Loucy (cell line): ENCODE data around the gene CATSPER1.
"Not testable (repeated sequence)": the region's sequence is repeated elsewhere in the genome, so short reads cannot be mapped to it uniquely, and the experiment has no call there.

Source experiments
- H2AFZ ChIP-seq: fragments of 200-600 bp; sonication (generic); 2 replicates; pipeline ENCODE4 v1.6.0; 2016; ENCODE audit warnings: antibody characterized with exemption, mild to moderate bottlenecking, low read length, moderate library complexity
- H3F3A ChIP-seq: fragments of 200-600 bp; 2 replicates; pipeline ENCODE4 v1.6.0; 2016; ENCODE audit warnings: antibody characterized with exemption, low read depth, mild to moderate bottlenecking
- H3K27me3 ChIP-seq: fragments of 200-600 bp; sonication (generic); 2 replicates; pipeline ENCODE4 v1.6.1; 2014; ENCODE audit warnings: low read length, mild to moderate bottlenecking; ENCODE audit not compliant: insufficient read depth, poor library complexity, severe bottlenecking
- H3K36me3 ChIP-seq: fragments of 200-600 bp; sonication (generic); 2 replicates; pipeline ENCODE4 v1.6.1; 2016; ENCODE audit warnings: low read length; ENCODE audit not compliant: insufficient read depth
- H3K4me1 ChIP-seq: fragments of 200-600 bp; sonication (generic); 2 replicates; pipeline ENCODE4 v1.5.1; 2014; ENCODE audit warnings: low read length, mild to moderate bottlenecking; ENCODE audit not compliant: insufficient read depth, poor library complexity, severe bottlenecking
- H3K4me2 ChIP-seq: fragments of 200-600 bp; sonication (generic); 2 replicates; pipeline ENCODE4 v1.6.0; 2014; ENCODE audit warnings: antibody characterized with exemption, low read length, low read depth, mild to moderate bottlenecking; ENCODE audit not compliant: poor library complexity, severe bottlenecking
- H3K4me3 ChIP-seq: fragments of 200-600 bp; sonication (generic); 2 replicates; pipeline ENCODE4 v1.5.1; 2014; ENCODE audit warnings: low read length, mild to moderate bottlenecking, mixed read lengths; ENCODE audit not compliant: poor library complexity, severe bottlenecking
- H3K79me2 ChIP-seq: fragments of 200-600 bp; sonication (generic); 2 replicates; pipeline ENCODE4 v1.6.1; 2014; ENCODE audit warnings: low read length; ENCODE audit not compliant: insufficient read depth
- H3K9ac ChIP-seq: fragments of 200-600 bp; sonication (generic); 2 replicates; pipeline ENCODE4 v1.6.0; 2014; ENCODE audit warnings: mild to moderate bottlenecking, low read depth, low read length, moderate library complexity; ENCODE audit not compliant: poor library complexity, severe bottlenecking
- H3K9me2 ChIP-seq: fragments of 200-600 bp; sonication (generic); replicated peaks from 2 replicates; pipeline ENCODE4 v1.6.1; 2016; ENCODE audit warnings: low read depth, low read length, mixed read lengths
- H3K9me3 ChIP-seq: fragments of 200-600 bp; sonication (generic); 2 replicates; pipeline ENCODE4 v1.6.1; 2014; ENCODE audit warnings: mild to moderate bottlenecking, antibody characterized with exemption, low read length, low read depth; ENCODE audit not compliant: insufficient read depth
- H4K20me1 ChIP-seq: fragments of 200-600 bp; sonication (generic); 2 replicates; pipeline ENCODE4 v1.6.0; 2014; ENCODE audit warnings: antibody characterized with exemption, low read length, mild to moderate bottlenecking; ENCODE audit not compliant: insufficient read depth, poor library complexity, severe bottlenecking
- CTCF ChIP-seq: fragments of 200-600 bp; sonication (generic); conservative IDR thresholded peaks from 2 replicates; pipeline ENCODE4 v1.5.1; 2014; ENCODE audit warnings: mild to moderate bottlenecking, antibody characterized with exemption, low read length
- EZH2phosphoT487 ChIP-seq: fragments of 200-600 bp; IDR thresholded peaks from 2 replicates; pipeline ENCODE4 v1.6.1; 2018; ENCODE audit warnings: antibody characterized with exemption, mild to moderate bottlenecking, moderate library complexity, borderline replicate concordance

Gene CATSPER1

GRCh38 chr11:66011239-66011784 lies 15.0 kb downstream of the CATSPER1 start:
- no peak overlapping the region for H3K9ac ChIP-seq
- no peak overlapping the region for H2AFZ ChIP-seq
- H3K4me2 ChIP-seq = no peak overlapping the region
- no peaks in the 10 kb centered on the region for H3F3A ChIP-seq
- no peak overlapping the region for H3K4me3 ChIP-seq
- no peaks in the 10 kb centered on the region for H3K36me3 ChIP-seq
- peaks cover 12% of the 10 kb centered on the region for H3K4me1 ChIP-seq
- H4K20me1 ChIP-seq = no peaks in the 10 kb centered on the region
- H3K27me3 ChIP-seq = no peaks in the 10 kb centered on the region
- H3K79me2 ChIP-seq = no peaks in the 10 kb centered on the region
- TF ChIP-seq CTCF (no peak), EZH2phosphoT487 (no peak)
- no peaks in the 10 kb centered on the region for H3K9me3 ChIP-seq
- no peaks in the 10 kb centered on the region for H3K9me2 ChIP-seq

GRCh38 chr11:66010036-66010435 lies 16.2 kb downstream of the CATSPER1 start:
- H4K20me1 ChIP-seq, H3K27me3 ChIP-seq, H3K4me3 ChIP-seq, H3K9me3 ChIP-seq, H3K9ac ChIP-seq, H3K4me2 ChIP-seq, H3F3A ChIP-seq, H2AFZ ChIP-seq, H3K36me3 ChIP-seq, H3K9me2 ChIP-seq, H3K79me2 ChIP-seq: not testable (repeated sequence)
- H3K4me1 ChIP-seq = peaks cover 12% of the 10 kb centered on the region

- Histone ChIP-seq H3K9me3 (no peaks in the 10 kb centered on the region), H2AFZ (no peak overlapping the region), H3K36me3 (no peaks in the 10 kb centered on the region; the same call in 1 of the 2 replicates), H3K4me1 (peaks cover 13% of the 10 kb centered on the region), H3K27me3 (no peaks in the 10 kb centered on the region), H3F3A (no peaks in the 10 kb centered on the region), H3K9me2 (no peaks in the 10 kb centered on the region), H3K4me3 (no peak overlapping the region), H3K79me2 (peaks cover 14% of the 10 kb centered on the region), H3K9ac (no peak overlapping the region), H3K4me2 (no peak overlapping the region), H4K20me1 (peaks cover under 1% of the 10 kb centered on the region)
- TF ChIP-seq EZH2phosphoT487 = no peak
- no peak for TF ChIP-seq CTCF
Observed at GRCh38 chr11:66008468-66009101, 17.7 kb downstream of the CATSPER1 start.

- Histone ChIP-seq H2AFZ (no peak overlapping the region), H3K36me3 (no peaks in the 10 kb centered on the region; the same call in 1 of the 2 replicates), H4K20me1 (peaks cover 6% of the 10 kb centered on the region), H3K27me3 (no peaks in the 10 kb centered on the region), H3K4me3 (no peak overlapping the region), H3K4me2 (no peak overlapping the region), H3K4me1 (peaks cover 16% of the 10 kb centered on the region), H3K9me3 (no peaks in the 10 kb centered on the region), H3K79me2 (peaks cover 19% of the 10 kb centered on the region), H3K9ac (no peak overlapping the region), H3K9me2 (no peaks in the 10 kb centered on the region), H3F3A (no peaks in the 10 kb centered on the region)
- TF ChIP-seq CTCF = no peak
- TF ChIP-seq EZH2phosphoT487 = no peak
Observed at GRCh38 chr11:66008095-66008467, 18.2 kb downstream of the CATSPER1 start.
